NT2/D1 (cell line): ENCODE results near the gene HOXC4.
"Not testable (repeated sequence)": the region's sequence is repeated elsewhere in the genome, so short reads cannot be mapped to it uniquely, and the experiment has no call there.

Source experiments
- SUZ12 ChIP-seq: IDR thresholded peaks from 2 replicates; pipeline ENCODE4 v1.6.1; 2011; ENCODE audit not compliant: insufficient read length, insufficient read depth; ENCODE audit errors: extremely low read depth
- YY1 ChIP-seq: IDR thresholded peaks from 2 replicates; pipeline ENCODE4 v1.6.1; 2011; ENCODE audit not compliant: insufficient read length, insufficient read depth
- ZNF274 ChIP-seq: IDR thresholded peaks from 2 replicates; pipeline ENCODE4 v1.6.1; 2011; ENCODE audit warnings: mild to moderate bottlenecking, low read depth, low read length

DNA sequence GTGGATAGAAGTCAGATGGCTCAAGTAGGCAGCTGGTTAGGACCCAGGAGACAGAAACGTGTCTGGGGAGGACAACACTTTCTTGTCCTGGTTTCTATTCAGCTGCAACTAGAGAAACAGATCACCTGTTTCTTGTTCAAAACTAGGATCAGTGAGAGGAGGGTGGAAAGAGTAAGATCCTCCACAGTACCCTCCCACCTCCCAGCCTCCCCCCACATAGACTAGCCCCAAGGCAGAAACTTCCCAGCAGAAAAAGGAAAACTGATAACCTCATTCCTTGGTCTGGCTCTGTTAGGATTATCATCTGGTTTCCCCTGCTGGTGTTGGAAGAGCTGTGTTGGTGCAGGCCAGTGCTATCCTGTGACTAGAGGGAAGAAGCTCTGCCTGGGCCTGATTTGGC is 50.2 kb downstream of the HOXC4 start:
- not testable (repeated sequence) for TF ChIP-seq ZNF274, YY1, SUZ12
